GM21360 (cell line): ENCODE measurements around the gene CCDC136.

Experiments
- ATAC-seq: cut with Tn5 transposase; IDR thresholded peaks from one replicate; pipeline ENCODE4 v1.9.1; 2021; ENCODE audit warnings: mild to moderate bottlenecking, moderate library complexity; ENCODE audit not compliant: unreplicated experiment

CCDC136 gene

GRCh38 chr7:128801667-128802418 lies 10.1 kb downstream of the CCDC136 start:
- no peak for ATAC-seq

GRCh38 chr7:128804484-128804883 lies 12.7 kb downstream of the CCDC136 start:
- ATAC-seq = no peak

- ATAC-seq = no peak
Observed at GRCh38 chr7:128805225-128805624, 13.5 kb downstream of the CCDC136 start.

GRCh38 chr7:128807191-128807590 lies 15.4 kb downstream of the CCDC136 start:
- ATAC-seq = no peak

GRCh38 chr7:128809363-128809762 lies 17.6 kb downstream of the CCDC136 start:
- ATAC-seq = no peak

GRCh38 chr7:128810473-128810872 lies 18.7 kb downstream of the CCDC136 start:
- no peak for ATAC-seq

GRCh38 chr7:128810997-128811396 lies 19.2 kb downstream of the CCDC136 start:
- ATAC-seq = no peak

- no peak for ATAC-seq
Observed at GRCh38 chr7:128811631-128812430, 20.1 kb downstream of the CCDC136 start.

- ATAC-seq = no peak
Observed at GRCh38 chr7:128812514-128813168, 20.9 kb downstream of the CCDC136 start.

GRCh38 chr7:128814499-128814898 lies 22.7 kb downstream of the CCDC136 start:
- ATAC-seq = no peak

GRCh38 chr7:128815289-128815942 lies 23.6 kb downstream of the CCDC136 start:
- no peak for ATAC-seq

GRCh38 chr7:128818694-128819093 lies 26.9 kb downstream of the CCDC136 start:
- no peak for ATAC-seq

GRCh38 chr7:128821724-128822123 lies 30.0 kb downstream of the CCDC136 start:
- ATAC-seq = no peak

- ATAC-seq = no peak
Observed at GRCh38 chr7:128826512-128826911, 34.7 kb downstream of the CCDC136 start.

GRCh38 chr7:128826916-128827247 lies 35.1 kb downstream of the CCDC136 start:
- no peak for ATAC-seq

- ATAC-seq = no peak
Observed at GRCh38 chr7:128827248-128827958, 35.6 kb downstream of the CCDC136 start.

GRCh38 chr7:128827971-128828711 lies 36.4 kb downstream of the CCDC136 start:
- ATAC-seq = no peak

GRCh38 chr7:128829391-128830166 lies 37.8 kb downstream of the CCDC136 start:
- no peak for ATAC-seq
